Measurements from ENCODE around the gene ATP8B1. TPM values are rescaled to one million over a fixed set of nuclear protein-coding genes. Genes with fewer than 3 reads are reported as not detected.

ATP8B1 gene
- total and polyA plus RNA-seq, 2 of the 8 experiments (the other 6 are each of a cell fraction or from before 2014, with no cell fraction given), result 1.1 to 4.6 TPM

- H3K23ac ChIP-seq (ENCODE audit: insufficient read length), result no peak overlapping the region
- H3K4me1 ChIP-seq (replicated peaks in 1 of 4; ENCODE audit: control insufficient read depth in 3 of 4, insufficient read depth in 4 of 4, low read length in 3 of 4), result peaks cover 0 to 3% (median 0%) of the 10 kb centered on the region in 4 experiments; a peak in 1 of 7 replicates
- H3K27ac ChIP-seq (ENCODE audit: low read depth, low read length), result no peak overlapping the region
- DNase-seq (ENCODE audit: low read depth in 1 of 2, low spot score in 2 of 2), result no peak
- no peak overlapping the region for H2AK5ac ChIP-seq (ENCODE audit: low read depth, low read length)
- H3K23me2 ChIP-seq (ENCODE audit: low read depth, low read length), result no peaks in the 10 kb centered on the region
- no peak overlapping the region for H4K5ac ChIP-seq (ENCODE audit: insufficient read length, low read depth, low read length)
- H2BK15ac ChIP-seq (ENCODE audit: low read length), result no peak overlapping the region
- H3K4me3 ChIP-seq (ENCODE audit: extremely low read depth in 1 of 4, insufficient read depth in 2 of 4, low read depth in 3 of 4, low read length in 4 of 4), result no peak overlapping the region
- FAIRE-seq, result no peak
- no peak overlapping the region for H4K91ac ChIP-seq (replicated peaks; ENCODE audit: insufficient read length, low read length)
- no peak overlapping the region for H3K14ac ChIP-seq (ENCODE audit: insufficient read length)
- no peak overlapping the region for H2BK20ac ChIP-seq (ENCODE audit: low read length)
- no peaks in the 10 kb centered on the region for H3K36me3 ChIP-seq (ENCODE audit: control insufficient read depth in 2 of 4, insufficient read depth in 4 of 4, low read length in 3 of 4)
- no peak overlapping the region for H3K56ac ChIP-seq (replicated peaks; ENCODE audit: insufficient read length, low read depth, low read length)
- H3K79me1 ChIP-seq (ENCODE audit: low read depth, low read length), result no peaks in the 10 kb centered on the region
- no peaks in the 10 kb centered on the region for H4K20me1 ChIP-seq (replicated peaks in 1 of 2; ENCODE audit: control insufficient read depth in 1 of 2, insufficient read depth in 2 of 2, low read length in 2 of 2)
- H3K79me2 ChIP-seq (ENCODE audit: control insufficient read depth in 1 of 2, insufficient read depth in 2 of 2, low read length in 2 of 2), result no peaks in the 10 kb centered on the region
- no peaks in the 10 kb centered on the region for H3K27me3 ChIP-seq (replicated peaks in 1 of 4; ENCODE audit: control insufficient read depth in 3 of 4, extremely low read depth in 1 of 4, insufficient read depth in 3 of 4, low read length in 3 of 4)
- H3K4me2 ChIP-seq (ENCODE audit: insufficient read depth in 1 of 2, low read depth in 2 of 2, low read length in 2 of 2), result no peak overlapping the region
- no peak overlapping the region for H4K8ac ChIP-seq (ENCODE audit: extremely low read depth, insufficient read depth, low read length)
- no peaks in the 10 kb centered on the region for H3K9me3 ChIP-seq (ENCODE audit: insufficient read depth in 2 of 2, low read depth in 1 of 2, low read length in 1 of 2)
- POLR2A ChIA-PET (ENCODE audit: partially characterized antibody), result interaction anchor here (0.6 kb wide), 1 partner anchor 41 kb away, joined by 5 read pairs; no protein-coding TSS in a partner anchor
- H2BK5ac ChIP-seq (ENCODE audit: low read depth, low read length), result no peak overlapping the region
- H2BK120ac ChIP-seq (replicated peaks; ENCODE audit: low read depth, low read length), result no peak overlapping the region
- H2BK12ac ChIP-seq (ENCODE audit: low read depth, low read length), result no peak overlapping the region
- no peak overlapping the region for H3K9ac ChIP-seq (replicated peaks in 1 of 4; ENCODE audit: extremely low read depth in 1 of 4, low read depth in 3 of 4, low read length in 3 of 4)
- WGBS, 2 experiments (ENCODE audit: extremely low coverage in 1 of 2, insufficient coverage in 1 of 2, insufficient read length in 1 of 2, insufficient replicate concordance in 2 of 2, low coverage in 1 of 2, low lambda C conversion rate in 2 of 2, missing lambda C conversion rate in 1 of 2), result 74% methylated on average over 9 of the region's 9 CpGs; no CpG with 5 or more reads in 1 of the 2 experiments
- CTCF ChIA-PET (ENCODE audit: partially characterized antibody), result interaction anchor here (0.7 to 2.1 kb wide), 5 partner anchors 8 to 162 kb away, joined by 3 to 6 read pairs (median 4); no protein-coding TSS in a partner anchor
- no peak overlapping the region for H3K4ac ChIP-seq (replicated peaks; ENCODE audit: insufficient read length, low read depth, low read length)
- H3K18ac ChIP-seq (ENCODE audit: extremely low read depth, low read length), result no peak overlapping the region
- no peak overlapping the region for H2AFZ ChIP-seq (ENCODE audit: low read length)
- TF ChIP-seq SP1 (IDR thresholded peaks at IDR 0.05; ENCODE audit: low read depth, low read length), result no peak
- TF ChIP-seq YY1 (IDR thresholded peaks at IDR 0.05; ENCODE audit: low read depth, low read length), result no peak
- TF ChIP-seq EZH2 (IDR thresholded peaks at IDR 0.05; ENCODE audit: low read depth, low read length, severe bottlenecking), result no peak
- TF ChIP-seq RBBP5 (IDR thresholded peaks at IDR 0.05; ENCODE audit: borderline replicate concordance, low read depth, low read length), result no peak
- TF ChIP-seq, protein P1, sequence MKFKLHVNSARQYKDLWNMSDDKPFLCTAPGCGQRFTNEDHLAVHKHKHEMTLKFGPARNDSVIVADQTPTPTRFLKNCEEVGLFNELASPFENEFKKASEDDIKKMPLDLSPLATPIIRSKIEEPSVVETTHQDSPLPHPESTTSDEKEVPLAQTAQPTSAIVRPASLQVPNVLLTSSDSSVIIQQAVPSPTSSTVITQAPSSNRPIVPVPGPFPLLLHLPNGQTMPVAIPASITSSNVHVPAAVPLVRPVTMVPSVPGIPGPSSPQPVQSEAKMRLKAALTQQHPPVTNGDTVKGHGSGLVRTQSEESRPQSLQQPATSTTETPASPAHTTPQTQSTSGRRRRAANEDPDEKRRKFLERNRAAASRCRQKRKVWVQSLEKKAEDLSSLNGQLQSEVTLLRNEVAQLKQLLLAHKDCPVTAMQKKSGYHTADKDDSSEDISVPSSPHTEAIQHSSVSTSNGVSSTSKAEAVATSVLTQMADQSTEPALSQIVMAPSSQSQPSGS (IDR thresholded peaks at IDR 0.05; ENCODE audit: low read length), result no peak
- TF ChIP-seq NANOG (IDR thresholded peaks at IDR 0.05; ENCODE audit: insufficient read depth, low read depth, low read length, poor library complexity, severe bottlenecking), result no peak
- TF ChIP-seq, protein P2, sequence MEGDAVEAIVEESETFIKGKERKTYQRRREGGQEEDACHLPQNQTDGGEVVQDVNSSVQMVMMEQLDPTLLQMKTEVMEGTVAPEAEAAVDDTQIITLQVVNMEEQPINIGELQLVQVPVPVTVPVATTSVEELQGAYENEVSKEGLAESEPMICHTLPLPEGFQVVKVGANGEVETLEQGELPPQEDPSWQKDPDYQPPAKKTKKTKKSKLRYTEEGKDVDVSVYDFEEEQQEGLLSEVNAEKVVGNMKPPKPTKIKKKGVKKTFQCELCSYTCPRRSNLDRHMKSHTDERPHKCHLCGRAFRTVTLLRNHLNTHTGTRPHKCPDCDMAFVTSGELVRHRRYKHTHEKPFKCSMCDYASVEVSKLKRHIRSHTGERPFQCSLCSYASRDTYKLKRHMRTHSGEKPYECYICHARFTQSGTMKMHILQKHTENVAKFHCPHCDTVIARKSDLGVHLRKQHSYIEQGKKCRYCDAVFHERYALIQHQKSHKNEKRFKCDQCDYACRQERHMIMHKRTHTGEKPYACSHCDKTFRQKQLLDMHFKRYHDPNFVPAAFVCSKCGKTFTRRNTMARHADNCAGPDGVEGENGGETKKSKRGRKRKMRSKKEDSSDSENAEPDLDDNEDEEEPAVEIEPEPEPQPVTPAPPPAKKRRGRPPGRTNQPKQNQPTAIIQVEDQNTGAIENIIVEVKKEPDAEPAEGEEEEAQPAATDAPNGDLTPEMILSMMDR (IDR thresholded peaks at IDR 0.05; ENCODE audit: control extremely low read depth in 1 of 3, insufficient read depth in 1 of 3, low read depth in 1 of 3, low read length in 3 of 3), result no peak
- no peak for TF ChIP-seq CEBPB (IDR thresholded peaks at IDR 0.05; ENCODE audit: low read depth, low read length)
Measured at GRCh38 chr18:57792631-57793301, 10.3 kb downstream of the ATP8B1 start.

Data from H1 (cell line).